Activated CD4-positive, alpha-beta T cell treated with anti-CD3 and anti-CD28 coated beads, Interleukin-2, amount 10 ng/mL, durations not matched to agents 7 days and 5 days (primary cell): ENCODE results near the gene PSMG1. TPM values are rescaled to one million over a fixed set of nuclear protein-coding genes. Genes with fewer than 3 reads are reported as not detected.
A peak's percentile ranks its signal among the peaks of the same experiment; 100 is the strongest.
"Not testable (repeated sequence)": the region's sequence is repeated elsewhere in the genome, so short reads cannot be mapped to it uniquely, and the experiment has no call there.

Source experiments
- CTCF ChIA-PET: fragments of 350-600 bp; sonication (Branson Sonifier 250); formaldehyde crosslinking; loops from one replicate; lab custom pipeline; 2021; ENCODE audit warnings: antibody characterized with exemption; lab: Charles Lee
- POLR2A ChIA-PET: fragments of 350-600 bp; sonication (Branson Sonifier 250); formaldehyde crosslinking; loops from one replicate; lab custom pipeline; 2021; ENCODE audit warnings: antibody characterized with exemption; lab: Charles Lee
- DNase-seq: peaks from one replicate; pipeline ENCODE4 v3.0.0-alpha.2; 2020
- H3K27ac Mint-ChIP-seq: one replicate; pipeline ENCODE4 v1.8.0; 2021; ENCODE audit warnings: mild to moderate bottlenecking, moderate library complexity, mixed read lengths
- H3K27me3 Mint-ChIP-seq: one replicate; pipeline ENCODE4 v1.8.0; 2021; ENCODE audit warnings: mixed read lengths
- H3K36me3 Mint-ChIP-seq: one replicate; pipeline ENCODE4 v1.8.0; 2021; ENCODE audit warnings: low read depth, mixed read lengths
- H3K4me1 Mint-ChIP-seq: one replicate; pipeline ENCODE4 v1.8.0; 2021; ENCODE audit warnings: mixed read lengths
- H3K4me3 Mint-ChIP-seq: one replicate; pipeline ENCODE4 v1.8.0; 2021; ENCODE audit warnings: mild to moderate bottlenecking, moderate library complexity, mixed read lengths
- H3K9me3 Mint-ChIP-seq: one replicate; pipeline ENCODE4 v1.8.0; 2021; ENCODE audit warnings: mixed read lengths
- total RNA-seq, 2 experiments: library from RNA; stranded (reverse); gene quantifications; one replicate each; pipeline ENCODE4 v1.2.3, GENCODE V29; 2021

The PSMG1 gene
- total RNA-seq: 10 to 100 TPM; 66.8 to 84.3 TPM

- Mint-ChIP-seq H3K9me3 (no peaks in the 10 kb centered on the region), H3K4me3 (peak within 1 kb of the TSS; percentile 98), H3K4me1 (peaks cover 54% of the 10 kb centered on the region), H3K36me3 (peaks cover 28% of the 10 kb centered on the region), H3K27ac (peak within 1 kb of the TSS; percentile 97), H3K27me3 (no peaks in the 10 kb centered on the region)
- CTCF ChIA-PET: interaction anchor here (0.6 to 2.2 kb wide), 6 partner anchors 9 to 400 kb away, joined by 3 to 5 read pairs (median 3); no protein-coding TSS in a partner anchor
- POLR2A ChIA-PET: interaction anchor here (0.6 to 0.9 kb wide), 3 partner anchors 8 to 205 kb away, joined by 3 read pairs; no protein-coding TSS in a partner anchor
- peak; percentile 92 for DNase-seq
Measured at GRCh38 chr21:39183272-39184049, at the start of gene PSMG1. Gene PSMG1 (minus strand): TSS chr21:39183451. CDS start chr21:39183385, 66 bp downstream.

- H3K4me1 Mint-ChIP-seq: peaks cover 2% of the 10 kb centered on the region
- POLR2A ChIA-PET: no interaction called here
- no peaks in the 10 kb centered on the region for H3K9me3 Mint-ChIP-seq
- DNase-seq: no peak
- H3K4me3 Mint-ChIP-seq: no peak overlapping the region
- peaks cover 43% of the 10 kb centered on the region for H3K36me3 Mint-ChIP-seq
- H3K27me3 Mint-ChIP-seq: no peaks in the 10 kb centered on the region
- CTCF ChIA-PET: interaction anchor here (1.0 kb wide), 1 partner anchor 13 kb away, joined by 3 read pairs; no protein-coding TSS in a partner anchor
- H3K27ac Mint-ChIP-seq: no peak overlapping the region
Measured at GRCh38 chr21:39232861-39233291, 49.6 kb upstream of the PSMG1 start.

- H3K27ac Mint-ChIP-seq: no peak overlapping the region
- H3K36me3 Mint-ChIP-seq: peaks cover 49% of the 10 kb centered on the region
- POLR2A ChIA-PET: no interaction called here
- no peaks in the 10 kb centered on the region for H3K27me3 Mint-ChIP-seq
- H3K9me3 Mint-ChIP-seq: no peaks in the 10 kb centered on the region
- DNase-seq: no peak
- peaks cover 4% of the 10 kb centered on the region for H3K4me1 Mint-ChIP-seq
- CTCF ChIA-PET: interaction anchor here (1.5 kb wide), 1 partner anchor 9 kb away, joined by 6 read pairs; no protein-coding TSS in a partner anchor
- H3K4me3 Mint-ChIP-seq: no peak overlapping the region
Measured at GRCh38 chr21:39224930-39225329, 41.7 kb upstream of the PSMG1 start.

- no peaks in the 10 kb centered on the region for H3K27me3 Mint-ChIP-seq
- ChIA-PET POLR2A (no interaction called here), CTCF (no interaction called here)
- H3K27ac Mint-ChIP-seq: no peak overlapping the region
- H3K4me1 Mint-ChIP-seq: peaks cover 8% of the 10 kb centered on the region
- H3K9me3 Mint-ChIP-seq: no peaks in the 10 kb centered on the region
- DNase-seq: no peak
- H3K36me3 Mint-ChIP-seq: peaks cover 52% of the 10 kb centered on the region
- no peak overlapping the region for H3K4me3 Mint-ChIP-seq
Measured at GRCh38 chr21:39221997-39222486, 38.8 kb upstream of the PSMG1 start.

GRCh38 chr21:39221282-39221996 lies 38.2 kb upstream of the PSMG1 start:
- no peaks in the 10 kb centered on the region for H3K9me3 Mint-ChIP-seq
- ChIA-PET POLR2A (no interaction called here), CTCF (interaction anchor here (0.7 to 1.5 kb wide), 3 partner anchors 10 to 29 kb away, joined by 3 read pairs; no protein-coding TSS in a partner anchor)
- H3K36me3 Mint-ChIP-seq: peaks cover 49% of the 10 kb centered on the region
- peaks cover 8% of the 10 kb centered on the region for H3K4me1 Mint-ChIP-seq
- no peak overlapping the region for H3K4me3 Mint-ChIP-seq
- no peak for DNase-seq
- H3K27me3 Mint-ChIP-seq: no peaks in the 10 kb centered on the region
- no peak overlapping the region for H3K27ac Mint-ChIP-seq

DNA sequence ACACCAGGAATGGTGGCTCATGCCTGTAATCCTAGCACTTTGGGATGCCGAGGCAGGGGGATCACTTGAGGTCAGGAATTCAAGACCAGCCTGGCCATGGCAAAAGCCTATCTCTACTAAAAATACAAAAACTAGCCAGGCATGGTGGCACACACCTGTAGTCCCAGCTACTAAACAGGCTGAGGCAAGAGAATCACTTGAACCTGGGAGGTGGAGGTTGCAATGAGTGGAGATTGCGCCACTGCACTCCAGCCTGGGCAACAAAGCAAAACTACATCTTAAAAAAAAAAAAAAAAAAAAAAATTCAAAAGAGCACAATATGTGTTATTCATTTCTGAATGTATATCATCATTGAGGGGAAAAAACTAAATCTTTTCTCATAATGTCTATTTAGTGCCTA lies 37.6 kb upstream of the PSMG1 start:
- CTCF ChIA-PET: interaction anchor here (0.7 to 1.5 kb wide), 3 partner anchors 11 to 29 kb away, joined by 3 read pairs; no protein-coding TSS in a partner anchor

GRCh38 chr21:39220150-39220549 lies 36.9 kb upstream of the PSMG1 start:
- POLR2A ChIA-PET: interaction anchor here (0.6 kb wide), 1 partner anchor 18 kb away, joined by 3 read pairs; no protein-coding TSS in a partner anchor
- Mint-ChIP-seq H3K27ac (no peak overlapping the region), H3K4me1 (peaks cover 8% of the 10 kb centered on the region), H3K36me3 (peaks cover 47% of the 10 kb centered on the region), H3K4me3 (no peak overlapping the region), H3K27me3 (no peaks in the 10 kb centered on the region), H3K9me3 (no peaks in the 10 kb centered on the region)
- DNase-seq: no peak
- CTCF ChIA-PET: interaction anchor here (1.3 to 1.5 kb wide), 2 partner anchors 13 kb away, joined by 3 read pairs; no protein-coding TSS in a partner anchor

More for the DNA sequence above, 37.6 kb upstream of the PSMG1 start:
- H3K27me3 Mint-ChIP-seq, H3K4me3 Mint-ChIP-seq, DNase-seq, POLR2A ChIA-PET, H3K9me3 Mint-ChIP-seq, H3K27ac Mint-ChIP-seq, H3K4me1 Mint-ChIP-seq: not testable (repeated sequence)
- peaks cover 47% of the 10 kb centered on the region for H3K36me3 Mint-ChIP-seq

DNA sequence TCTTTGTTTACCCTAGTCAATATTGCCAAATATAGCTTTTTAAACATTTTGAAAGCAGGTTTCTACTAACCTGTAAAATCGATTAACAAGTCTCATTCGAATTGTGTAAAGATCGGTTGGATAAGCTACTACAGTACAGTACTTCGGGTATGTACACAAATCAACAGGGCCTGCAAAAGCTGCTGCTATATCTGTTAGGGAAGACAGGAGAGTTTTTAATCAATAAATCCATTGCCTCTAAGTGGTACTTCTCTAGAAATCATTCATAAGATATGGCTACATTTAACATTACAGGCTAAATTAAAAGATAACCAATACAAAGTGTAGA lies 34.8 kb upstream of the PSMG1 start:
- Mint-ChIP-seq H3K27ac (no peak overlapping the region), H3K36me3 (peaks cover 42% of the 10 kb centered on the region), H3K4me3 (no peak overlapping the region), H3K4me1 (peaks cover 8% of the 10 kb centered on the region), H3K9me3 (no peaks in the 10 kb centered on the region), H3K27me3 (no peaks in the 10 kb centered on the region)
- POLR2A ChIA-PET: interaction anchor here (0.7 kb wide), 1 partner anchor 398 kb away, joined by 3 read pairs; no protein-coding TSS in a partner anchor
- CTCF ChIA-PET: no interaction called here
- DNase-seq: no peak

GRCh38 chr21:39217356-39218081 lies 34.3 kb upstream of the PSMG1 start:
- CTCF ChIA-PET: no interaction called here
- peaks cover 8% of the 10 kb centered on the region for H3K4me1 Mint-ChIP-seq
- H3K4me3 Mint-ChIP-seq: no peak overlapping the region
- DNase-seq: no peak
- H3K36me3 Mint-ChIP-seq: peaks cover 42% of the 10 kb centered on the region
- no peak overlapping the region for H3K27ac Mint-ChIP-seq
- POLR2A ChIA-PET: no interaction called here
- no peaks in the 10 kb centered on the region for H3K27me3 Mint-ChIP-seq
- no peaks in the 10 kb centered on the region for H3K9me3 Mint-ChIP-seq

GRCh38 chr21:39216290-39216689 lies 33.0 kb upstream of the PSMG1 start:
- Mint-ChIP-seq H3K36me3 (peaks cover 37% of the 10 kb centered on the region), H3K4me1 (peaks cover 8% of the 10 kb centered on the region), H3K27ac (no peak overlapping the region), H3K4me3 (no peak overlapping the region), H3K27me3 (no peaks in the 10 kb centered on the region), H3K9me3 (no peaks in the 10 kb centered on the region)
- no peak for DNase-seq
- ChIA-PET CTCF (no interaction called here), POLR2A (no interaction called here)

- Mint-ChIP-seq H3K4me3 (no peak overlapping the region), H3K27me3 (no peaks in the 10 kb centered on the region), H3K9me3 (no peaks in the 10 kb centered on the region), H3K27ac (no peak overlapping the region), H3K36me3 (peaks cover 44% of the 10 kb centered on the region), H3K4me1 (peaks cover 4% of the 10 kb centered on the region)
- no peak for DNase-seq
- ChIA-PET CTCF (no interaction called here), POLR2A (interaction anchor here (0.6 kb wide), 1 partner anchor 16 kb away, joined by 3 read pairs; no protein-coding TSS in a partner anchor)
Measured at GRCh38 chr21:39215078-39215477, 31.8 kb upstream of the PSMG1 start.

DNA sequence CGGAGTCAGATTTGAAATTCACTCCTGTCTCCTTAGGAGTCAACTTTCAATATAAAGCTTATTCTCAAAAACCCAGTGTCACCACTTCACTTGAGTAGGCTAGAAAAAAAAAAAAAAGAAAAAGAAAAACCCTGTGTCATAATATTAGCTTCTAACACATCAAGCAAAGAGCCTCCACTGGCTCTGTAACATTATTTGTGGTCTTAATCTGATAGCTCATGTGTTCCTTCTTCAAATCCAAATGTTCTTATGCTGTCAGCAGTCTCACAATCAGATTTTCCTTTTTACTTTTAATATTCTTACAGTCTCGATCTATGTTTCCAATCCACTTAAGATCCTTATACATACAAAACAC lies 26.1 kb upstream of the PSMG1 start:
- H3K36me3 Mint-ChIP-seq: peaks cover 46% of the 10 kb centered on the region
- POLR2A ChIA-PET: no interaction called here
- no peak overlapping the region for H3K27ac Mint-ChIP-seq
- CTCF ChIA-PET: interaction anchor here (1.7 kb wide), 1 partner anchor 8 kb away, joined by 3 read pairs; no protein-coding TSS in a partner anchor
- H3K4me1 Mint-ChIP-seq: peaks cover 8% of the 10 kb centered on the region
- H3K27me3 Mint-ChIP-seq: no peaks in the 10 kb centered on the region
- no peak for DNase-seq
- H3K4me3 Mint-ChIP-seq: no peak overlapping the region
- H3K9me3 Mint-ChIP-seq: no peaks in the 10 kb centered on the region
